ENCODE results near the gene PPP1CB. TPM values are rescaled to one million over a fixed set of nuclear protein-coding genes. Genes with fewer than 3 reads are reported as not detected.
A peak's percentile ranks its signal among the peaks of the same experiment; 100 is the strongest.

Gene PPP1CB
- total RNA-seq, 1 donor from 2014 or later: 236 TPM

GRCh38 chr2:28725021-28725711 is 26.5 kb upstream of the PPP1CB start:
- TF ChIP-seq CTCF (IDR thresholded peaks at IDR 0.05) (no peak), POLR2AphosphoS5 (IDR thresholded peaks at IDR 0.05; ENCODE audit: insufficient read depth in 1 of 2, low read depth in 1 of 2) (no peak), POLR2A (IDR thresholded peaks at IDR 0.05) (no peak)
- intact Hi-C loops (cut with DNase I): no loop called here
- no peaks in the 10 kb centered on the region for H3K27me3 ChIP-seq
- no peak overlapping the region for H3K4me3 ChIP-seq
- no peaks in the 10 kb centered on the region for H3K4me1 ChIP-seq
- DNase-seq (ENCODE audit: extremely low spot score in 2 of 2): no peak
- H3K36me3 ChIP-seq: no peaks in the 10 kb centered on the region
- no peak overlapping the region for H3K27ac ChIP-seq
- no peaks in the 10 kb centered on the region for H3K9me3 ChIP-seq

GRCh38 chr2:28726177-28726576 is 25.5 kb upstream of the PPP1CB start:
- DNase-seq (ENCODE audit: extremely low spot score in 2 of 2): no peak
- Histone ChIP-seq H3K4me1 (no peaks in the 10 kb centered on the region), H3K9me3 (no peaks in the 10 kb centered on the region), H3K36me3 (no peaks in the 10 kb centered on the region), H3K4me3 (no peak overlapping the region), H3K27ac (no peak overlapping the region), H3K27me3 (no peaks in the 10 kb centered on the region)
- no peak for TF ChIP-seq POLR2AphosphoS5 (IDR thresholded peaks at IDR 0.05; ENCODE audit: insufficient read depth in 1 of 2, low read depth in 1 of 2)
- no peak for TF ChIP-seq CTCF (IDR thresholded peaks at IDR 0.05)
- no peak for TF ChIP-seq POLR2A (IDR thresholded peaks at IDR 0.05)
- intact Hi-C loops (cut with DNase I): no loop called here

- intact Hi-C loops (cut with DNase I): no loop called here
- Histone ChIP-seq H3K27ac (no peak overlapping the region), H3K4me1 (no peaks in the 10 kb centered on the region)
These were observed 21.9 kb upstream of the PPP1CB start for GRCh38 chr2:28729698-28730097.

GRCh38 chr2:28730641-28731146 is 20.9 kb upstream of the PPP1CB start:
- H3K4me1 ChIP-seq: no peaks in the 10 kb centered on the region
- H3K36me3 ChIP-seq: no peaks in the 10 kb centered on the region
- H3K4me3 ChIP-seq: no peak overlapping the region
- TF ChIP-seq POLR2AphosphoS5 (IDR thresholded peaks at IDR 0.05; ENCODE audit: insufficient read depth in 1 of 2, low read depth in 1 of 2) (no peak), CTCF (IDR thresholded peaks at IDR 0.05) (no peak), POLR2A (IDR thresholded peaks at IDR 0.05) (no peak)
- no peaks in the 10 kb centered on the region for H3K9me3 ChIP-seq
- H3K27ac ChIP-seq: no peak overlapping the region
- DNase-seq (ENCODE audit: extremely low spot score in 2 of 2): no peak
- H3K27me3 ChIP-seq: no peaks in the 10 kb centered on the region
- intact Hi-C loops (cut with DNase I): no loop called here

More at GRCh38 chr2:28729698-28730097, 21.9 kb upstream of the PPP1CB start:
- no peak for TF ChIP-seq POLR2A (IDR thresholded peaks at IDR 0.05)
- peak in 1 of 2 donors; percentile 44 for TF ChIP-seq POLR2AphosphoS5 (IDR thresholded peaks at IDR 0.05; ENCODE audit: insufficient read depth in 1 of 2, low read depth in 1 of 2)
- no peaks in the 10 kb centered on the region for H3K36me3 ChIP-seq
- no peak for DNase-seq (ENCODE audit: extremely low spot score in 2 of 2)
- no peaks in the 10 kb centered on the region for H3K27me3 ChIP-seq
- no peak overlapping the region for H3K4me3 ChIP-seq
- no peaks in the 10 kb centered on the region for H3K9me3 ChIP-seq

- TF ChIP-seq POLR2A (IDR thresholded peaks at IDR 0.05) (no peak), CTCF (IDR thresholded peaks at IDR 0.05) (no peak), POLR2AphosphoS5 (IDR thresholded peaks at IDR 0.05; ENCODE audit: insufficient read depth in 1 of 2, low read depth in 1 of 2) (no peak)
These were observed 16.1 kb upstream of the PPP1CB start for GRCh38 chr2:28735511-28735910.

More at GRCh38 chr2:28735511-28735910, 16.1 kb upstream of the PPP1CB start:
- Histone ChIP-seq H3K27ac (no peak overlapping the region), H3K27me3 (no peaks in the 10 kb centered on the region), H3K36me3 (no peaks in the 10 kb centered on the region), H3K4me3 (no peak overlapping the region), H3K9me3 (no peaks in the 10 kb centered on the region), H3K4me1 (peaks cover 8% of the 10 kb centered on the region)
- intact Hi-C loops (cut with DNase I): no loop called here
- no peak for DNase-seq (ENCODE audit: extremely low spot score in 2 of 2)
